A673 (cell line): Measurements from ENCODE around the gene CASP8AP2.

Source experiments
- EZH2 ChIP-seq: fragments of 200-600 bp; sonication (generic); IDR thresholded peaks from 2 replicates; pipeline ENCODE4 v1.6.1; 2017; ENCODE audit warnings: borderline replicate concordance, low read depth, mild to moderate bottlenecking, mixed read lengths, antibody characterized with exemption, low read length; ENCODE audit not compliant: poor library complexity, severe bottlenecking
- TF ChIP-seq, protein P1 (sequence below): fragments of 300-800, 200-600 bp; sonication (generic); conservative IDR thresholded peaks from 2 replicates; pipeline ENCODE4 v1.5.1; 2017; ENCODE audit warnings: low read depth, mild to moderate bottlenecking, antibody characterized with exemption, low read length, moderate library complexity, mixed read lengths

DNA sequence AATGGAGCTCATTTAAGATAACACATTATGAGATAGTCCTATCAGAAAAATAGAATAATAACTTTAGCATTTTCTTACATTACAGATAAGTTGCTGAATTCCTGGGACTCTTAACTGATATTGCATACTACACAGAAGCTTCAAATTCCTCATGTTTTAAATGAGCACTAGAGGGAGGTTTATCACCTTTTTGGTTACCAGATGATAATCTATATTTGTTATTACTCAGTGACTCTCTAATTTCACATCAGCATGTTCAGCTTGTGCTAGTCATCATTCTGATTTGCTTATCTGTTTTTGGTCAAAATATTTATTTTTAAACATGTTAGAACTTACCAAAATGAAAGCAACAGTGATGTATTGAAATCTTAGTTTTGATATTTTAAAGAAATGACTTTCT lies 44.0 kb downstream of the CASP8AP2 start:
- TF ChIP-seq, protein P1, sequence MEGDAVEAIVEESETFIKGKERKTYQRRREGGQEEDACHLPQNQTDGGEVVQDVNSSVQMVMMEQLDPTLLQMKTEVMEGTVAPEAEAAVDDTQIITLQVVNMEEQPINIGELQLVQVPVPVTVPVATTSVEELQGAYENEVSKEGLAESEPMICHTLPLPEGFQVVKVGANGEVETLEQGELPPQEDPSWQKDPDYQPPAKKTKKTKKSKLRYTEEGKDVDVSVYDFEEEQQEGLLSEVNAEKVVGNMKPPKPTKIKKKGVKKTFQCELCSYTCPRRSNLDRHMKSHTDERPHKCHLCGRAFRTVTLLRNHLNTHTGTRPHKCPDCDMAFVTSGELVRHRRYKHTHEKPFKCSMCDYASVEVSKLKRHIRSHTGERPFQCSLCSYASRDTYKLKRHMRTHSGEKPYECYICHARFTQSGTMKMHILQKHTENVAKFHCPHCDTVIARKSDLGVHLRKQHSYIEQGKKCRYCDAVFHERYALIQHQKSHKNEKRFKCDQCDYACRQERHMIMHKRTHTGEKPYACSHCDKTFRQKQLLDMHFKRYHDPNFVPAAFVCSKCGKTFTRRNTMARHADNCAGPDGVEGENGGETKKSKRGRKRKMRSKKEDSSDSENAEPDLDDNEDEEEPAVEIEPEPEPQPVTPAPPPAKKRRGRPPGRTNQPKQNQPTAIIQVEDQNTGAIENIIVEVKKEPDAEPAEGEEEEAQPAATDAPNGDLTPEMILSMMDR = no peak
- TF ChIP-seq EZH2 = no peak
